ENCODE results near the gene CABP1.
A peak's percentile ranks its signal among the peaks of the same experiment; 100 is the strongest.

The CABP1 gene

GRCh38 chr12:120640861-120641833 is 721 bp downstream of the CABP1 start:
- peak; percentile 45 for DNase-seq

- no peak for DNase-seq
These were observed 1.7 kb downstream of the CABP1 start for GRCh38 chr12:120642121-120642520.

- no peak for DNase-seq
These were observed 2.4 kb downstream of the CABP1 start for GRCh38 chr12:120642826-120643225.

- DNase-seq = no peak
These were observed 3.1 kb downstream of the CABP1 start for GRCh38 chr12:120643574-120643973.

GRCh38 chr12:120646044-120646443 is 5.6 kb downstream of the CABP1 start:
- no peak for DNase-seq

GRCh38 chr12:120647375-120647755 is 6.9 kb downstream of the CABP1 start:
- no peak for DNase-seq

GRCh38 chr12:120649442-120650232 is 9.2 kb downstream of the CABP1 start:
- peak; percentile 13 for DNase-seq

- no peak for DNase-seq
These were observed 9.8 kb downstream of the CABP1 start for GRCh38 chr12:120650233-120650690.

- no peak for DNase-seq
These were observed 11.4 kb downstream of the CABP1 start for GRCh38 chr12:120651821-120652220.

GRCh38 chr12:120652656-120653435 is 12.4 kb downstream of the CABP1 start:
- no peak for DNase-seq

GRCh38 chr12:120653611-120654010 is 13.2 kb downstream of the CABP1 start:
- no peak for DNase-seq

- no peak for DNase-seq
These were observed 14.2 kb downstream of the CABP1 start for GRCh38 chr12:120654656-120655055.

GRCh38 chr12:120656008-120656407 is 15.6 kb downstream of the CABP1 start:
- no peak for DNase-seq

- DNase-seq = no peak
These were observed 18.1 kb downstream of the CABP1 start for GRCh38 chr12:120658286-120659150.

GRCh38 chr12:120659151-120659525 is 18.7 kb downstream of the CABP1 start:
- DNase-seq = no peak

GRCh38 chr12:120661432-120661831 is 21.0 kb downstream of the CABP1 start:
- DNase-seq = no peak

- no peak for DNase-seq
These were observed 22.5 kb downstream of the CABP1 start for GRCh38 chr12:120662879-120663278.

- no peak for DNase-seq
These were observed 23.3 kb downstream of the CABP1 start for GRCh38 chr12:120663741-120664140.

- DNase-seq = no peak
These were observed 26.4 kb downstream of the CABP1 start for GRCh38 chr12:120666571-120667390.

GRCh38 chr12:120668091-120668867 is 27.9 kb downstream of the CABP1 start:
- no peak for DNase-seq
